GM19351 (cell line): ENCODE results near the gene PRPS1L1.

Experiments used
- ATAC-seq: cut with Tn5 transposase; IDR thresholded peaks from one replicate; pipeline ENCODE4 v1.9.1; 2021; ENCODE audit warnings: mild to moderate bottlenecking, moderate library complexity; ENCODE audit not compliant: unreplicated experiment

Gene PRPS1L1

DNA sequence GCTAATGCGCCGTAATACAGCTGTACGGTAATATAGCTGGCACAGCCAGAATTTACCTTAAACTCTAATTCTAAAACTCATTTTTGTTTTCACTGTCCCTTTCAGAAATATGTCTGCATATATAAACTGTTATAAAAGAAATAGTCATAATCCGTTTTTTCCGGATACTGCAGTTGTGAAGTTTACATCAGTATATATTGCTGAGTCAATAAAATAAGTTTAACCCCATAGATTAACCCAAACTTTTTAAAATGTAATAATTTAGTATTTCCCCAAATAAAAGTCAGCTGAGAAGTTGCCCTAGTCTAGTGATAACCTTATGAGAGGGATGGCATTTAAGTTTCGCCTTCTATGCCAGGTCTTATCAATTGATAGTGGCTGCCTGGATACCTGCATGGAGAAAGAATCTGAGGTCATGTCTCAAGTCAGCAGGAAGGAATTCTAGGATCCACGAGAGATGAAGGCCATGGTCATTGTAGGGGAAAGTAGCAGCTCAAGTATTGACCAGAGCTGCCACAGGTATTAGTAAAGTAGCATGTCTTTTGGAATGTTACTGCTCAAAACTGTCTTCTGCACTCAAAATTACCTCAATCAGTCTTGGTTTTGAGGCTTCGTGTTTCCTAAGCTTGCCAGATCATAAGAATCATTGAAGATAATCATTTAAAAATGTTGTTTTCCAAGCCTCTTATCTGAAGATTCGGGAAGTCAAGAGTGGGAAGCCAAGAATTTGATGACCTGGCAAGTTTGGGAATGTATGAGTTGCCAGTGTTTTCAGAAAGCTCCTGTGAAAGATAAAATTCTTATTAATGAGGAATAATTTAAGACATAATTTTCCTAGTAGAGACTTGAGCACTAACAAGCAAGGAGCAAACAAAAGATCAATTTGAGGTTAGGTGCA is 10.8 kb downstream of the PRPS1L1 start:
- no peak for ATAC-seq

- no peak for ATAC-seq
Observed at GRCh38 chr7:18013936-18014335, 13.7 kb downstream of the PRPS1L1 start.

DNA sequence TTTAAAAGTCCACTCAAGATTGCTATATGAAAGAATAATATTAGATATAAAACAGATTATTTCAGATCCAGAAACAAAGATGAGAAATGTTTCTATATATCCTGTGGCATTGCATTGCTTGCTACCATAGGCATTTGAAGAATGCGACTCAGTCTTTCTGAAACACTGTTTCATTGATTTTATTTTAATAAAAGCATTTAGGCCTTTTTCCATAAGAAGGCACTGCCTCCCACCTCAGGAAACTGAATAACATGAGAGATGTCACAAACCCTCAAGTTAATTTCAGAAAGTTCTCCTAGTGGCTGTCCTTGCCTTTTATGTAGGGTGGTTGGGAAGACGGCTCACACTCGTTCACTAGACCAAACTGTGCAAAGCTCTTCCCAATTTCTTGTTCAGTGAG is 23.3 kb downstream of the PRPS1L1 start:
- ATAC-seq, result no peak

- ATAC-seq, result no peak
Observed at GRCh38 chr7:18003286-18003994, 24.2 kb downstream of the PRPS1L1 start.

DNA sequence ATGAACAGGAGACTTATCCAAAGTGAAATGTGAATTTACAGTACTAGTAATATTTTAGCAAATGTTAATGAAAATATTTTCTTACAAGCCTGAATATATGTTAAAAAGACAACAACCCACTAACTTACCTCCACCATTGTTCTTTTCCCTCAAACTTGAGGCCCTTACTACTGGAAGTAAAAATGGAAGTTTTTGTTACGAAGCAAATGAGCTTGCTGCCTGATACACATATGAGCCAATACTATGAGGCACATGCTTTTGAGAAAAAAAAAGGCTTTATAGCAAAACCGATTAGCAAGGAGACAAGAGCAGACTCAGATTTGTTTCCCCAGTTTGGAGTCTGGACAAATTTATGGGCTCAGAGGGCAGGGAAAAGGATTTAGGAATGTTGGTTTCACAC is 29.0 kb downstream of the PRPS1L1 start:
- ATAC-seq, result no peak

- no peak for ATAC-seq
Observed at GRCh38 chr7:17996442-17997223, 31.0 kb downstream of the PRPS1L1 start.

- ATAC-seq, result no peak
Observed at GRCh38 chr7:17996040-17996439, 31.6 kb downstream of the PRPS1L1 start.

- no peak for ATAC-seq
Observed at GRCh38 chr7:17994079-17994850, 33.4 kb downstream of the PRPS1L1 start.

GRCh38 chr7:17991866-17992648 is 35.6 kb downstream of the PRPS1L1 start:
- peak; percentile 54 for ATAC-seq

GRCh38 chr7:17990761-17991160 is 36.9 kb downstream of the PRPS1L1 start:
- ATAC-seq, result no peak

- no peak for ATAC-seq
Observed at GRCh38 chr7:17989546-17989945, 38.1 kb downstream of the PRPS1L1 start.

DNA sequence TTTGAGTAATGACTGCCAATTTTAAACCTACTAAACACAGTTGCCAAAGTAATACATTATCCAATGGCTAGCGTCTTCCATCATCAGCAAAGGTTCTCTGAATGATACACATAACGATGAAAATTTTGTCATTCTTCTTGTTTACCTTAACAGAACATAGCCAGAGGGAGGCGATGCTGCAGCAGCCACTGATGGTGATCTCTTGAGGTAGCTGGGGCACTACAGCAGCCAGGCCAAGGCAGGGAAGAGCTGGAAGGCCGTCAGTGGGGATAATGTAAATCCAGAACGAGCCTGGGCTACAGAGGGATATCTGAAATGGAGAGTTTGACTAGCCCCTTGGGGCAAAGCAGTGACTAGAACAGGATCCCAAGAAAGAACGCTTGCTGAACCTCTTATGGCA is 38.8 kb downstream of the PRPS1L1 start:
- no peak for ATAC-seq

GRCh38 chr7:17988141-17988540 is 39.5 kb downstream of the PRPS1L1 start:
- ATAC-seq, result no peak

- ATAC-seq, result no peak
Observed at GRCh38 chr7:17986851-17987250, 40.8 kb downstream of the PRPS1L1 start.

DNA sequence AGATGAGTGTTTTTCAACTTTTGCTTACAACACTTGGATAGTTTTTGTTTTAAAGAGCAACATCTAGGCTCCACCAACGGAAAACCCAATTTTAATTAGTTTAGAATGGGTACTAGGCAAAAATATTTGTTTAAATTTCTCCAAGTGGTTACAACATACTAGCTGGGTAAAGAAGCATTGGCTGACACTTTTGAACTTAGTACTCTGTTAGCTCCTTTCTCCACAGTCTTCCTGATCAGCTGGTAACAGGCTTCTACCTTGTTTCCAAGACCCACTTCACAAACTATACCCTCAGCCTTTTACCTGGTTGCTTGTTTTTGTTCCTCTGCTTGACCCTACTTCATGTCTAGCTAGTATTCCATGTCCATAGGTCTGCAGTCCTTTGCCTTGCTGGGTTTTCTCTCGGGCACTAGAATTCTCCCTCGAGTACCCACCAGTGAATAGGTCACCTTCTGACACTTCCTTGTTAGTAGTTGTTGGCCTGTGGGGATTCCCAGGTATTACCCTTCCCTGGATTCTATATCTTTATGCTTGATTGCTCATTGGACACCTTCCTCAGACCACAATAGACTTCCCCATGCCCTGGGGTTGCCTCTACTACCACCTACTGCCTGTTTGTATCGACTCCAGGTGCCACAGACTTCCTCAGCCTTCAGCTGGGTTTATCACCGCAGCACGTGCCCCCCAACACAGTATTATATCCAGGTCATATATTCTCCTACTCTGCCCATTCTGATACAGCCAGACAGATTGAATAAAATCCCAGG is 42.0 kb downstream of the PRPS1L1 start:
- no peak for ATAC-seq

DNA sequence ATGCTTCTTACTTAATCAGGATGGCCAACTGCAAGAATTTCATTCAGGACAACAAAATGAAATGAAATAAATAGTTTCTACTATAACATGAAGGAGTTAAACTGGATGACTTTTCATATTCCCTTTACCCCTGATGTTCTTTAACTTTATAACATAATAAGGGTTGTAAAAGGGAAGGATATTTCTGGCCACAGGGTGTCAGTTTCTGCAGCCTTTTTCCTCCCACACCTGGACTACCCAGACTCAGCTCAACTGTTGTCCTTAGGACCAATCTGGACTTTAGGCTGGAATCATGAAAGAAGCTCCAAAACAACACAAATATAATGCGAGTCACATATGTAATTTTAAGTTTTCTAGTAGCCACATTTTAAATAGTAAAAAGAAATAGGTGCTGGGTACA is 43.4 kb downstream of the PRPS1L1 start:
- no peak for ATAC-seq

GRCh38 chr7:17983221-17984062 is 44.2 kb downstream of the PRPS1L1 start:
- ATAC-seq, result no peak

- ATAC-seq, result no peak
Observed at GRCh38 chr7:17976952-17977351, 50.7 kb downstream of the PRPS1L1 start.
